Muscle layer of colon (tissue), 2 donors: ENCODE results near the gene TMEM50B.
A peak's percentile ranks its signal among the peaks of the same experiment; 100 is the strongest.
"Not testable (repeated sequence)": the region's sequence is repeated elsewhere in the genome, so short reads cannot be mapped to it uniquely, and the experiment has no call there.

Source experiments
- H3K27ac ChIP-seq: one replicate; pipeline ENCODE4 v1.7.0; 2013; ENCODE audit warnings: low read depth, mild to moderate bottlenecking, low read length, moderate library complexity
- H3K27me3 ChIP-seq, 2 donors: one replicate each; pipeline ENCODE4 v1.7.0; 2013; ENCODE audit warnings: low read length in 2 of 2, mild to moderate bottlenecking in 2 of 2; ENCODE audit not compliant: insufficient read depth in 2 of 2, control insufficient read depth in 1 of 2
- H3K36me3 ChIP-seq: one replicate; pipeline ENCODE4 v1.7.0; 2013; ENCODE audit warnings: mild to moderate bottlenecking, low read length; ENCODE audit not compliant: insufficient read depth
- H3K4me1 ChIP-seq: one replicate; pipeline ENCODE4 v1.7.0; 2013; ENCODE audit warnings: mild to moderate bottlenecking, low read length; ENCODE audit not compliant: insufficient read depth
- H3K4me3 ChIP-seq, 2 donors: one replicate each; pipeline ENCODE4 v1.7.0; 2013; ENCODE audit warnings: low read length in 2 of 2, low read depth in 1 of 2, mild to moderate bottlenecking in 1 of 2, moderate library complexity in 1 of 2
- H3K9ac ChIP-seq: one replicate; pipeline ENCODE4 v1.7.0; 2013; ENCODE audit warnings: low read length
- H3K9me3 ChIP-seq: one replicate; pipeline ENCODE4 v1.7.0; 2013; ENCODE audit warnings: mild to moderate bottlenecking, low read length
- donor health status: abdominal sarcoma.
- donor health status: Adenocarcinoma of cecum.

TMEM50B gene

GRCh38 chr21:33421713-33422393, 57.9 kb downstream of the TMEM50B start:
- peaks cover 35% of the 10 kb centered on the region for H3K36me3 ChIP-seq
- H3K4me1 ChIP-seq = no peaks in the 10 kb centered on the region
- no peaks in the 10 kb centered on the region for H3K9me3 ChIP-seq
- no peak overlapping the region for H3K4me3 ChIP-seq
- H3K9ac ChIP-seq = no peak overlapping the region
- no peaks in the 10 kb centered on the region for H3K27me3 ChIP-seq
- H3K27ac ChIP-seq = no peak overlapping the region

GRCh38 chr21:33419538-33420123, 60.1 kb downstream of the TMEM50B start:
- H3K27me3 ChIP-seq = no peaks in the 10 kb centered on the region
- H3K9me3 ChIP-seq = no peaks in the 10 kb centered on the region
- H3K36me3 ChIP-seq = peaks cover 36% of the 10 kb centered on the region
- H3K4me1 ChIP-seq = no peaks in the 10 kb centered on the region
- no peak overlapping the region for H3K9ac ChIP-seq
- no peak overlapping the region for H3K27ac ChIP-seq
- no peak overlapping the region for H3K4me3 ChIP-seq

- H3K36me3 ChIP-seq = peaks cover 27% of the 10 kb centered on the region
- no peak overlapping the region for H3K9ac ChIP-seq
These were observed 61.1 kb downstream of the TMEM50B start for GRCh38 chr21:33418691-33419090.

GRCh38 chr21:33414926-33415325, 64.8 kb downstream of the TMEM50B start:
- Histone ChIP-seq H3K4me3 (no peak overlapping the region), H3K4me1 (peaks cover 11% of the 10 kb centered on the region), H3K9me3 (no peaks in the 10 kb centered on the region), H3K27me3 (no peaks in the 10 kb centered on the region), H3K27ac (no peak overlapping the region), H3K9ac (no peak overlapping the region), H3K36me3 (peaks cover 20% of the 10 kb centered on the region)

More at GRCh38 chr21:33418691-33419090, 61.1 kb downstream of the TMEM50B start:
- H3K27ac ChIP-seq = no peak overlapping the region
- H3K27me3 ChIP-seq = no peaks in the 10 kb centered on the region
- no peak overlapping the region for H3K4me3 ChIP-seq
- H3K9me3 ChIP-seq = no peaks in the 10 kb centered on the region
- no peaks in the 10 kb centered on the region for H3K4me1 ChIP-seq

- H3K9ac ChIP-seq = no peak overlapping the region
- no peaks in the 10 kb centered on the region for H3K9me3 ChIP-seq
- H3K27ac ChIP-seq = no peak overlapping the region
- peaks cover 20% of the 10 kb centered on the region for H3K36me3 ChIP-seq
- H3K27me3 ChIP-seq = no peaks in the 10 kb centered on the region
- no peak overlapping the region for H3K4me3 ChIP-seq
- peaks cover 11% of the 10 kb centered on the region for H3K4me1 ChIP-seq
These were observed 65.7 kb downstream of the TMEM50B start for GRCh38 chr21:33414068-33414467.

- no peak overlapping the region for H3K27ac ChIP-seq
- no peaks in the 10 kb centered on the region for H3K27me3 ChIP-seq
- no peaks in the 10 kb centered on the region for H3K9me3 ChIP-seq
- peaks cover 20% of the 10 kb centered on the region for H3K36me3 ChIP-seq
- no peak overlapping the region for H3K9ac ChIP-seq
- peaks cover 11% of the 10 kb centered on the region for H3K4me1 ChIP-seq
- H3K4me3 ChIP-seq = no peak overlapping the region
These were observed 66.8 kb downstream of the TMEM50B start for GRCh38 chr21:33412832-33413519.

GRCh38 chr21:33412439-33412831, 67.3 kb downstream of the TMEM50B start:
- Histone ChIP-seq H3K36me3 (peaks cover 20% of the 10 kb centered on the region), H3K4me1 (peaks cover 11% of the 10 kb centered on the region)
- H3K4me3 ChIP-seq, H3K27ac ChIP-seq, H3K9me3 ChIP-seq, H3K9ac ChIP-seq, H3K27me3 ChIP-seq: not testable (repeated sequence)

- H3K27me3 ChIP-seq = no peaks in the 10 kb centered on the region
- H3K4me3 ChIP-seq = no peak overlapping the region
- no peaks in the 10 kb centered on the region for H3K9me3 ChIP-seq
- H3K36me3 ChIP-seq = peaks cover 20% of the 10 kb centered on the region
- peaks cover 11% of the 10 kb centered on the region for H3K4me1 ChIP-seq
- H3K9ac ChIP-seq = no peak overlapping the region
- no peak overlapping the region for H3K27ac ChIP-seq
These were observed 67.8 kb downstream of the TMEM50B start for GRCh38 chr21:33411949-33412430.

- Histone ChIP-seq H3K27ac (no peak overlapping the region), H3K4me3 (no peak overlapping the region), H3K9me3 (no peaks in the 10 kb centered on the region), H3K27me3 (no peaks in the 10 kb centered on the region), H3K4me1 (peaks cover 20% of the 10 kb centered on the region), H3K9ac (no peak overlapping the region), H3K36me3 (peaks cover 4% of the 10 kb centered on the region)
These were observed 73.3 kb downstream of the TMEM50B start for GRCh38 chr21:33406493-33406892.

- peak overlapping the region; percentile 61 for H3K9ac ChIP-seq
- H3K27ac ChIP-seq = peak overlapping the region; percentile 86
- H3K4me3 ChIP-seq = peak overlapping the region; percentile 67 to 80
- no peaks in the 10 kb centered on the region for H3K36me3 ChIP-seq
- H3K4me1 ChIP-seq = peaks cover 20% of the 10 kb centered on the region
- H3K9me3 ChIP-seq = no peaks in the 10 kb centered on the region
- no peaks in the 10 kb centered on the region for H3K27me3 ChIP-seq
These were observed 75.8 kb downstream of the TMEM50B start for GRCh38 chr21:33403786-33404585.
